PC-3 (cell line): Measurements from ENCODE around the gene SARNP. TPM values are rescaled to one million over a fixed set of nuclear protein-coding genes. Genes with fewer than 3 reads are reported as not detected.
A peak's percentile ranks its signal among the peaks of the same experiment; 100 is the strongest.

ENCODE experiments used
- ATAC-seq: fragments of 200-7000 bp; cut with Tn5 transposase; 2 replicates; pipeline ENCODE4 v1.9.1; 2020; ENCODE audit warnings: mild to moderate bottlenecking, moderate library complexity
- BruUV-seq: library from RNA; stranded (reverse); fragments of 400-500 nt; replicated peaks from 2 replicates; lab custom pipeline; 2021; lab: Mats Ljungman, UMichigan
- CTCF ChIA-PET: fragments of 300-600 bp; sonication (Branson Sonifier 250); formaldehyde crosslinking; loops from one replicate; lab custom pipeline; 2022; ENCODE audit warnings: antibody characterized with exemption; lab: Charles Lee
- POLR2A ChIA-PET: fragments of 300-600 bp; sonication (Branson Sonifier 250); formaldehyde crosslinking; loops from one replicate; lab custom pipeline; 2022; ENCODE audit warnings: antibody characterized with exemption; ENCODE audit not compliant: unreplicated experiment; lab: Charles Lee
- DNase-seq: peaks from one replicate; pipeline ENCODE4 v3.0.0-alpha.2; 2015
- H2AFZ ChIP-seq: fragments of 300-600 bp; sonication (generic); 2 replicates; pipeline ENCODE4 v1.6.0; 2016; ENCODE audit warnings: antibody characterized with exemption, low read length
- H3F3A ChIP-seq: fragments of 300-600 bp; sonication (generic); one replicate; pipeline ENCODE4 v1.6.0; 2017; ENCODE audit warnings: antibody characterized with exemption, low read length, control low read depth, mild to moderate bottlenecking; ENCODE audit not compliant: unreplicated experiment
- H3K27ac ChIP-seq: fragments of 300-600 bp; sonication (generic); 2 replicates; pipeline ENCODE4 v1.5.1; 2016; ENCODE audit warnings: mild to moderate bottlenecking, low read length
- H3K27me3 ChIP-seq: fragments of 300-600 bp; sonication (generic); 2 replicates; pipeline ENCODE4 v1.6.1; 2016; ENCODE audit warnings: low read length, mixed read lengths
- H3K36me3 ChIP-seq: fragments of 300-600 bp; sonication (generic); 2 replicates; pipeline ENCODE4 v1.6.1; 2016; ENCODE audit warnings: low read depth, mixed run types, low read length, mixed read lengths
- H3K4me1 ChIP-seq: fragments of 300-600 bp; sonication (generic); 2 replicates; pipeline ENCODE4 v1.5.1; 2016; ENCODE audit warnings: low read length; ENCODE audit not compliant: insufficient read depth
- H3K4me2 ChIP-seq: fragments of 300-600 bp; sonication (generic); 2 replicates; pipeline ENCODE4 v1.6.0; 2016; ENCODE audit warnings: low read length
- H3K4me3 ChIP-seq: fragments of 300-600 bp; sonication (generic); 2 replicates; pipeline ENCODE4 v1.5.1; 2016; ENCODE audit warnings: mild to moderate bottlenecking, low read length, mixed read lengths
- H3K79me2 ChIP-seq: fragments of 300-600 bp; sonication (generic); 2 replicates; pipeline ENCODE4 v1.6.1; 2017; ENCODE audit warnings: low read length, mixed read lengths
- H3K9ac ChIP-seq: fragments of 300-600 bp; sonication (generic); 2 replicates; pipeline ENCODE4 v1.6.0; 2016; ENCODE audit warnings: mild to moderate bottlenecking, low read length
- H3K9me2 ChIP-seq: fragments of 300-600 bp; sonication (generic); replicated peaks from 2 replicates; pipeline ENCODE4 v1.6.1; 2016; ENCODE audit warnings: mixed run types, low read length, mixed read lengths
- H3K9me3 ChIP-seq: fragments of 300-600 bp; sonication (generic); 2 replicates; pipeline ENCODE4 v1.6.1; 2016; ENCODE audit warnings: low read length, mixed read lengths
- H4K20me1 ChIP-seq: fragments of 300-600 bp; sonication (generic); 2 replicates; pipeline ENCODE4 v1.6.1; 2016; ENCODE audit warnings: low read length, mixed read lengths
- EZH2 ChIP-seq: fragments of 300-600 bp; sonication (generic); IDR thresholded peaks from one replicate; pipeline ENCODE4 v1.6.1; 2017; ENCODE audit warnings: antibody characterized with exemption, mild to moderate bottlenecking, low read length; ENCODE audit not compliant: unreplicated experiment
- EZH2phosphoT487 ChIP-seq: fragments of 300-600 bp; sonication (generic); IDR thresholded peaks from 2 replicates; pipeline ENCODE4 v1.6.1; 2018; ENCODE audit warnings: mild to moderate bottlenecking, antibody characterized with exemption, low read length, borderline replicate concordance
- intact Hi-C: fragments of 100-400 bp; cut with micrococcal nuclease; formaldehyde crosslinking; loops from 2 replicates; pipeline ENCODE4 v1.9.0; 2023
- total RNA-seq: library from RNA; depleted of rRNA; stranded (reverse); fragments of >200 nt; gene quantifications from 2 replicates; pipeline ENCODE4 v1.2.3, GENCODE V29; 2014
- TF ChIP-seq, protein P1 (sequence below): fragments of 300-600 bp; sonication (generic); conservative IDR thresholded peaks from 2 replicates; pipeline ENCODE4 v1.5.1; 2017; ENCODE audit warnings: antibody characterized with exemption, low read depth, mild to moderate bottlenecking, low read length

SARNP gene
- total RNA-seq, 1 experiment from 2014 or later: 103 TPM

DNA sequence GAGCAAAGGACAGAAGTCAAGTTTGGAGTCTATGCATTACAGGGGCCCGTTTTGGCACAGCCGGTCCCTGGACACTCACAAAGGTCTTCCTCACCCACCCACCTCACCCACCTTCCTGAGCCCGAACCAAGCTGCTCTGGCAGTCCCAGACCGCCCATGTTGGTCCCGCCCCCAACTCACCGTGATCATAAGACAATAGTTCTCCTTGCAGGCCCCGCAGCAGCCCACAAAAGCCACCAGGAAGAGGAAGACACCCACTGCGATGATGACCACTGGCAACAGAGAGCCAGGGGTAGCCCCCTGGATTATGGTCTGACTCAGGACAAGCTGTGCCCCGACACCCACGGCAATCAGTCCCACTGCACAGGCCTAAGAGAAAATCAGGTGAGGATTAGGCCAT, 90.6 kb downstream of the SARNP start:
- H3K9me2 ChIP-seq: no peaks in the 10 kb centered on the region
- peak overlapping the region; percentile 88 for H3K4me3 ChIP-seq
- peak overlapping the region; percentile 97 for H3K9ac ChIP-seq
- BruUV-seq: no TSS peak
- no peak for ATAC-seq
- peaks cover 27% of the 10 kb centered on the region for H3K36me3 ChIP-seq
- TF ChIP-seq, protein P1, sequence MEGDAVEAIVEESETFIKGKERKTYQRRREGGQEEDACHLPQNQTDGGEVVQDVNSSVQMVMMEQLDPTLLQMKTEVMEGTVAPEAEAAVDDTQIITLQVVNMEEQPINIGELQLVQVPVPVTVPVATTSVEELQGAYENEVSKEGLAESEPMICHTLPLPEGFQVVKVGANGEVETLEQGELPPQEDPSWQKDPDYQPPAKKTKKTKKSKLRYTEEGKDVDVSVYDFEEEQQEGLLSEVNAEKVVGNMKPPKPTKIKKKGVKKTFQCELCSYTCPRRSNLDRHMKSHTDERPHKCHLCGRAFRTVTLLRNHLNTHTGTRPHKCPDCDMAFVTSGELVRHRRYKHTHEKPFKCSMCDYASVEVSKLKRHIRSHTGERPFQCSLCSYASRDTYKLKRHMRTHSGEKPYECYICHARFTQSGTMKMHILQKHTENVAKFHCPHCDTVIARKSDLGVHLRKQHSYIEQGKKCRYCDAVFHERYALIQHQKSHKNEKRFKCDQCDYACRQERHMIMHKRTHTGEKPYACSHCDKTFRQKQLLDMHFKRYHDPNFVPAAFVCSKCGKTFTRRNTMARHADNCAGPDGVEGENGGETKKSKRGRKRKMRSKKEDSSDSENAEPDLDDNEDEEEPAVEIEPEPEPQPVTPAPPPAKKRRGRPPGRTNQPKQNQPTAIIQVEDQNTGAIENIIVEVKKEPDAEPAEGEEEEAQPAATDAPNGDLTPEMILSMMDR: no peak
- TF ChIP-seq EZH2: no peak
- no peak for TF ChIP-seq EZH2phosphoT487
- H3K27me3 ChIP-seq: no peaks in the 10 kb centered on the region
- peaks cover 37% of the 10 kb centered on the region for H3K79me2 ChIP-seq
- peaks cover 34% of the 10 kb centered on the region for H3K4me1 ChIP-seq
- CTCF ChIA-PET: interaction anchor here (0.6 to 0.9 kb wide), 2 partner anchors 10 to 20 kb away, joined by 3 to 8 read pairs; no protein-coding TSS in a partner anchor
- H2AFZ ChIP-seq: no peak overlapping the region
- peak overlapping the region; percentile 98 for H3K27ac ChIP-seq
- H3F3A ChIP-seq: no peaks in the 10 kb centered on the region
- POLR2A ChIA-PET: no interaction called here
- H4K20me1 ChIP-seq: peaks cover 8% of the 10 kb centered on the region
- intact Hi-C loops: no loop called here
- no peak for DNase-seq
- no peaks in the 10 kb centered on the region for H3K9me3 ChIP-seq
- peak overlapping the region; percentile 99 for H3K4me2 ChIP-seq

DNA sequence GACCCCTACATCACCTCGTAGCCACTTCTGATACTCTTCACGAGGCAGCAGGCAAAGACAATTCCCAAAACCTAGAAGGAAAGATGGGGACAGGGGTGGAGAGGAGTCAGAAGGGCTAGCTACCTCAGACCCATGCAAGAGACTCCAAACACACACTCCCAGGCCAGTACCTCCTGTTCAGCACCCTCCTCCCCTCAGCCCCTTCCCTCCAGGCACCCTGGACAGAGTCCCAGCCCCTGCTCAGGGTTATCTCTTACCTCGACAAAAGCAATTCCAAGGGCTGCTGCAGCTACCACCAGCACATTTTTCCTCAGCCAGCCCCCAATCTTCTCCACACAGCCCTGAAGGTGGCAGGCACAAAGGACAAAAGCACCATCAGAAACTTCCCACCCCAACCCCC, 92.0 kb downstream of the SARNP start:
- Histone ChIP-seq H3K27me3 (no peaks in the 10 kb centered on the region), H3K4me2 (no peak overlapping the region), H3K79me2 (peaks cover 32% of the 10 kb centered on the region), H3K9ac (no peak overlapping the region), H3K4me3 (no peak overlapping the region), H2AFZ (no peak overlapping the region), H3F3A (no peaks in the 10 kb centered on the region), H4K20me1 (peaks cover 8% of the 10 kb centered on the region), H3K4me1 (peaks cover 43% of the 10 kb centered on the region), H3K9me3 (no peaks in the 10 kb centered on the region), H3K27ac (no peak overlapping the region), H3K9me2 (no peaks in the 10 kb centered on the region), H3K36me3 (peaks cover 27% of the 10 kb centered on the region)
- no peak for DNase-seq
- CTCF ChIA-PET: interaction anchor here (1.4 kb wide), 1 partner anchor 12 kb away, joined by 21 read pairs; no protein-coding TSS in a partner anchor
- no peak for ATAC-seq
- intact Hi-C loops: no loop called here
- TF ChIP-seq, protein P1: no peak
- no peak for TF ChIP-seq EZH2
- no peak for TF ChIP-seq EZH2phosphoT487
- BruUV-seq: no TSS peak
- POLR2A ChIA-PET: no interaction called here

DNA sequence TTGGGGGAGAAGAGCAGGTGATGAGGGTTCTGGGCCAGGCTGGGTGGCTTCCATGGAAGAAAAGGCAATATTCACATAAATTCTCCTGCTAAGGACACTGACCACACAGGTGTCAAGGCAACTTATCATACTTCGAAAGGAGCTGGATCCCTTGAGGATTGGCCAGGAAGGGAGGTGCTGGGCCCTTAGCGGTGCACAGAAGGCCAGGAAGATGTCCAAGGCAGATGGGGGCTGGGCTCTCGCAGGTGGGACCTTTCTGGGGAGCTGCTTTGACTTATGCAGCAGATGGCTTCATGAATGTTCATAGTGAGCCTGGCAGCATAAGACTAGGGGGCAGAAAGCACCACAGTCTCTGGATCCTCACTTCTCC, 92.6 kb downstream of the SARNP start:
- Histone ChIP-seq H3K27ac (no peak overlapping the region), H4K20me1 (peaks cover 8% of the 10 kb centered on the region), H3K4me2 (no peak overlapping the region), H3K79me2 (peaks cover 26% of the 10 kb centered on the region), H3K36me3 (peaks cover 27% of the 10 kb centered on the region), H3F3A (no peaks in the 10 kb centered on the region), H2AFZ (no peak overlapping the region), H3K4me3 (no peak overlapping the region), H3K27me3 (no peaks in the 10 kb centered on the region), H3K9ac (no peak overlapping the region), H3K9me3 (no peaks in the 10 kb centered on the region), H3K9me2 (no peaks in the 10 kb centered on the region), H3K4me1 (peaks cover 43% of the 10 kb centered on the region)
- POLR2A ChIA-PET: interaction anchor here (0.5 kb wide), 1 partner anchor 20 kb away, joined by 8 read pairs; no protein-coding TSS in a partner anchor
- intact Hi-C loops: no loop called here
- ATAC-seq (no peak), DNase-seq (no peak)
- CTCF ChIA-PET: interaction anchor here (1.4 kb wide), 1 partner anchor 13 kb away, joined by 21 read pairs; no protein-coding TSS in a partner anchor
- TF ChIP-seq EZH2: no peak
- TF ChIP-seq, protein P1: no peak
- TF ChIP-seq EZH2phosphoT487: no peak
- BruUV-seq: no TSS peak
